Measurements from ENCODE around the gene EGFL6.

The EGFL6 gene

DNA sequence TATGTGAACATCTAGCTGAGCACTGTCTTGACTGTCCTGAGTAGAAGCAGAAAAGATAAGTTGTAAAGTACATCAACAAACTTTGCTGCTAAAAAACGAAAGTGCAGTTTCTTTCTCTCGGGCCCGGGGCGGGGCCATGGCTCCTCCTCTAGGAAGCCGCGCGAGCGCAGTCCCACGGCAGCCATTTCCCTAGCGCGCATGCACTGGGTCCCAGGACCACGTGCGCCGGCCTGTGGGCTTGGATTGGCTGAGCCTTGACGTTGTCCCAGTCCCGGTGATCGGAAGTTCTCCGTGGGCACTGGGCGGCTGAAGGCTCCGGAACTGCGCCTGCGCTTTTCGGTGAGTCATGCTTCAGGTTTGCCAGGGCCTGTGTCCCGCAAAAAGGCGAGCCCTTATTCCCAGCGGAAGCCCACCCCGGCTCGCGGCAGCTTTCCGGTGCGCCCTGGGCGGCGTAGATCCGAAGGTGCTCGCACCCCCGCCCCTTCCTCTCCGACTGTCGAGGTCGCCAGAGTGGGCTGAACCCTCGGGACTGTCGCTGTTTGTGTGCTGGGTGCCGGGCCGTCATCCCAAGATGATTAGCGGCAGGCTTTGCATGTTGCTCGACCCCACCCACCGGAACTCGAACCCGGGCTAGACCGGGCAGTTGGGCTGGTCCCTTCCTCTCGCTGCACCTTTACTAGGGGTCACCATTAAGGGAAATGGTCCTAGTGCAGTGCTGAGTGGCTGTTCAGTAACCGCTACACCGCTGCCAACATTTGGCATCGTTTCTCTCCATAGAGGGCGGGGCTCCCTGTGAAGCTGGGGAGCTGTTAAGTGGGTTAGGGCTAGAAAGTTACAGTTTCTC lies 83.7 kb downstream of the EGFL6 start, which contains the start of gene TCEANC (continued):
- no peak for TF ChIP-seq ZNF302 (tag by site-specific recombination; IDR thresholded peaks at IDR 0.05; ENCODE audit: low read depth)
- no peak for TF ChIP-seq ZNF610 (tag by site-specific recombination; IDR thresholded peaks at IDR 0.05; ENCODE audit: borderline replicate concordance)
- no peak for TF ChIP-seq KLF16 (tag by site-specific recombination; IDR thresholded peaks at IDR 0.05)
- TF ChIP-seq, protein P1, sequence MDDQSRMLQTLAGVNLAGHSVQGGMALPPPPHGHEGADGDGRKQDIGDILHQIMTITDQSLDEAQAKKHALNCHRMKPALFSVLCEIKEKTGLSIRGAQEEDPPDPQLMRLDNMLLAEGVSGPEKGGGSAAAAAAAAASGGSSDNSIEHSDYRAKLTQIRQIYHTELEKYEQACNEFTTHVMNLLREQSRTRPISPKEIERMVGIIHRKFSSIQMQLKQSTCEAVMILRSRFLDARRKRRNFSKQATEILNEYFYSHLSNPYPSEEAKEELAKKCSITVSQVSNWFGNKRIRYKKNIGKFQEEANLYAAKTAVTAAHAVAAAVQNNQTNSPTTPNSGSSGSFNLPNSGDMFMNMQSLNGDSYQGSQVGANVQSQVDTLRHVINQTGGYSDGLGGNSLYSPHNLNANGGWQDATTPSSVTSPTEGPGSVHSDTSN (CRISPR knock-in tag; IDR thresholded peaks at IDR 0.05): peak; percentile 85; the same call in 1 of the 2 replicates
- TF ChIP-seq GLI4 (tag by site-specific recombination; IDR thresholded peaks at IDR 0.05): no peak
- no peak for TF ChIP-seq ZNF785 (tag by site-specific recombination; IDR thresholded peaks at IDR 0.05)
- no peak for TF ChIP-seq ZNF324 (tag by site-specific recombination; IDR thresholded peaks at IDR 0.05)
- no peak for TF ChIP-seq ZNF169 (tag by site-specific recombination; IDR thresholded peaks at IDR 0.05)
- TF ChIP-seq, protein P2, sequence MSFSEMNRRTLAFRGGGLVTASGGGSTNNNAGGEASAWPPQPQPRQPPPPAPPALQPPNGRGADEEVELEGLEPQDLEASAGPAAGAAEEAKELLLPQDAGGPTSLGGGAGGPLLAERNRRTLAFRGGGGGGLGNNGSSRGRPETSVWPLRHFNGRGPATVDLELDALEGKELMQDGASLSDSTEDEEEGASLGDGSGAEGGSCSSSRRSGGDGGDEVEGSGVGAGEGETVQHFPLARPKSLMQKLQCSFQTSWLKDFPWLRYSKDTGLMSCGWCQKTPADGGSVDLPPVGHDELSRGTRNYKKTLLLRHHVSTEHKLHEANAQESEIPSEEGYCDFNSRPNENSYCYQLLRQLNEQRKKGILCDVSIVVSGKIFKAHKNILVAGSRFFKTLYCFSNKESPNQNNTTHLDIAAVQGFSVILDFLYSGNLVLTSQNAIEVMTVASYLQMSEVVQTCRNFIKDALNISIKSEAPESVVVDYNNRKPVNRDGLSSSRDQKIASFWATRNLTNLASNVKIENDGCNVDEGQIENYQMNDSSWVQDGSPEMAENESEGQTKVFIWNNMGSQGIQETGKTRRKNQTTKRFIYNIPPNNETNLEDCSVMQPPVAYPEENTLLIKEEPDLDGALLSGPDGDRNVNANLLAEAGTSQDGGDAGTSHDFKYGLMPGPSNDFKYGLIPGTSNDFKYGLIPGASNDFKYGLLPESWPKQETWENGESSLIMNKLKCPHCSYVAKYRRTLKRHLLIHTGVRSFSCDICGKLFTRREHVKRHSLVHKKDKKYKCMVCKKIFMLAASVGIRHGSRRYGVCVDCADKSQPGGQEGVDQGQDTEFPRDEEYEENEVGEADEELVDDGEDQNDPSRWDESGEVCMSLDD (tag by site-specific recombination; IDR thresholded peaks at IDR 0.05): peak; percentile 28; the same call in 1 of the 2 replicates
- TF ChIP-seq ZNF354C (tag by site-specific recombination; IDR thresholded peaks at IDR 0.05; ENCODE audit: borderline replicate concordance, low read depth): no peak
- TF ChIP-seq YY2 (tag by site-specific recombination; IDR thresholded peaks at IDR 0.05): no peak
- no peak for TF ChIP-seq ZNF585B (tag by site-specific recombination; IDR thresholded peaks at IDR 0.05)
- no peak for TF ChIP-seq ZNF596 (tag by site-specific recombination; IDR thresholded peaks at IDR 0.05)
- peak; percentile 98 for TF ChIP-seq ZBTB8A (tag by site-specific recombination; IDR thresholded peaks at IDR 0.05)
- TF ChIP-seq MYNN (tag by site-specific recombination; IDR thresholded peaks at IDR 0.05; ENCODE audit: borderline replicate concordance): no peak
- TF ChIP-seq, protein P3, sequence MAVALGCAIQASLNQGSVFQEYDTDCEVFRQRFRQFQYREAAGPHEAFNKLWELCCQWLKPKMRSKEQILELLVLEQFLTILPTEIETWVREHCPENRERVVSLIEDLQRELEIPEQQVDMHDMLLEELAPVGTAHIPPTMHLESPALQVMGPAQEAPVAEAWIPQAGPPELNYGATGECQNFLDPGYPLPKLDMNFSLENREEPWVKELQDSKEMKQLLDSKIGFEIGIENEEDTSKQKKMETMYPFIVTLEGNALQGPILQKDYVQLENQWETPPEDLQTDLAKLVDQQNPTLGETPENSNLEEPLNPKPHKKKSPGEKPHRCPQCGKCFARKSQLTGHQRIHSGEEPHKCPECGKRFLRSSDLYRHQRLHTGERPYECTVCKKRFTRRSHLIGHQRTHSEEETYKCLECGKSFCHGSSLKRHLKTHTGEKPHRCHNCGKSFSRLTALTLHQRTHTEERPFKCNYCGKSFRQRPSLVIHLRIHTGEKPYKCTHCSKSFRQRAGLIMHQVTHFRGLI (tag by site-specific recombination; IDR thresholded peaks at IDR 0.05): peak; percentile 95
- TF ChIP-seq, protein P4, sequence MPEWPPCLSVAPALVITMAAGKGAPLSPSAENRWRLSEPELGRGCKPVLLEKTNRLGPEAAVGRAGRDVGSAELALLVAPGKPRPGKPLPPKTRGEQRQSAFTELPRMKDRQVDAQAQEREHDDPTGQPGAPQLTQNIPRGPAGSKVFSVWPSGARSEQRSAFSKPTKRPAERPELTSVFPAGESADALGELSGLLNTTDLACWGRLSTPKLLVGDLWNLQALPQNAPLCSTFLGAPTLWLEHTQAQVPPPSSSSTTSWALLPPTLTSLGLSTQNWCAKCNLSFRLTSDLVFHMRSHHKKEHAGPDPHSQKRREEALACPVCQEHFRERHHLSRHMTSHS (tag by site-specific recombination; IDR thresholded peaks at IDR 0.05): no peak
- TF ChIP-seq ZNF560 (tag by site-specific recombination; IDR thresholded peaks at IDR 0.05; ENCODE audit: borderline replicate concordance): no peak
- no peak for TF ChIP-seq REPIN1 (tag by site-specific recombination; IDR thresholded peaks at IDR 0.05; ENCODE audit: low read depth)
- TF ChIP-seq KLF10 (tag by site-specific recombination; IDR thresholded peaks at IDR 0.05): peak; percentile 67
- TF ChIP-seq ZNF530 (tag by site-specific recombination; IDR thresholded peaks at IDR 0.05; ENCODE audit: low read depth): no peak
- TF ChIP-seq, protein P5, sequence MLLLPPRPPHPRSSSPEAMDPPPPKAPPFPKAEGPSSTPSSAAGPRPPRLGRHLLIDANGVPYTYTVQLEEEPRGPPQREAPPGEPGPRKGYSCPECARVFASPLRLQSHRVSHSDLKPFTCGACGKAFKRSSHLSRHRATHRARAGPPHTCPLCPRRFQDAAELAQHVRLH (tag by site-specific recombination; IDR thresholded peaks at IDR 0.05): peak; percentile 91
- TF ChIP-seq MZF1 (tag by site-specific recombination; IDR thresholded peaks at IDR 0.05; ENCODE audit: borderline replicate concordance): no peak
- TF ChIP-seq ZNF138 (tag by site-specific recombination; IDR thresholded peaks at IDR 0.05; ENCODE audit: borderline replicate concordance): no peak
- TF ChIP-seq ZNF266 (tag by site-specific recombination; IDR thresholded peaks at IDR 0.05; ENCODE audit: low read depth): no peak
- no peak for TF ChIP-seq GFI1B (tag by site-specific recombination; IDR thresholded peaks at IDR 0.05)
- TF ChIP-seq, protein P6, sequence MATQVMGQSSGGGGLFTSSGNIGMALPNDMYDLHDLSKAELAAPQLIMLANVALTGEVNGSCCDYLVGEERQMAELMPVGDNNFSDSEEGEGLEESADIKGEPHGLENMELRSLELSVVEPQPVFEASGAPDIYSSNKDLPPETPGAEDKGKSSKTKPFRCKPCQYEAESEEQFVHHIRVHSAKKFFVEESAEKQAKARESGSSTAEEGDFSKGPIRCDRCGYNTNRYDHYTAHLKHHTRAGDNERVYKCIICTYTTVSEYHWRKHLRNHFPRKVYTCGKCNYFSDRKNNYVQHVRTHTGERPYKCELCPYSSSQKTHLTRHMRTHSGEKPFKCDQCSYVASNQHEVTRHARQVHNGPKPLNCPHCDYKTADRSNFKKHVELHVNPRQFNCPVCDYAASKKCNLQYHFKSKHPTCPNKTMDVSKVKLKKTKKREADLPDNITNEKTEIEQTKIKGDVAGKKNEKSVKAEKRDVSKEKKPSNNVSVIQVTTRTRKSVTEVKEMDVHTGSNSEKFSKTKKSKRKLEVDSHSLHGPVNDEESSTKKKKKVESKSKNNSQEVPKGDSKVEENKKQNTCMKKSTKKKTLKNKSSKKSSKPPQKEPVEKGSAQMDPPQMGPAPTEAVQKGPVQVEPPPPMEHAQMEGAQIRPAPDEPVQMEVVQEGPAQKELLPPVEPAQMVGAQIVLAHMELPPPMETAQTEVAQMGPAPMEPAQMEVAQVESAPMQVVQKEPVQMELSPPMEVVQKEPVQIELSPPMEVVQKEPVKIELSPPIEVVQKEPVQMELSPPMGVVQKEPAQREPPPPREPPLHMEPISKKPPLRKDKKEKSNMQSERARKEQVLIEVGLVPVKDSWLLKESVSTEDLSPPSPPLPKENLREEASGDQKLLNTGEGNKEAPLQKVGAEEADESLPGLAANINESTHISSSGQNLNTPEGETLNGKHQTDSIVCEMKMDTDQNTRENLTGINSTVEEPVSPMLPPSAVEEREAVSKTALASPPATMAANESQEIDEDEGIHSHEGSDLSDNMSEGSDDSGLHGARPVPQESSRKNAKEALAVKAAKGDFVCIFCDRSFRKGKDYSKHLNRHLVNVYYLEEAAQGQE (tag by site-specific recombination; IDR thresholded peaks at IDR 0.05): no peak
- TF ChIP-seq ZNF692 (tag by site-specific recombination; IDR thresholded peaks at IDR 0.05): peak; percentile 81
